HepG2 (cell line): ENCODE results near the gene CRY1. TPM values are rescaled to one million over a fixed set of nuclear protein-coding genes. Genes with fewer than 3 reads are reported as not detected.

Experiments used
- AKAP8 ChIP-seq: sonication (generic); formaldehyde crosslinking; IDR thresholded peaks from 2 replicates; pipeline ENCODE4 v1.5.1; 2020; ENCODE audit warnings: mild to moderate bottlenecking, missing genetic modification reagents
- ATF6 ChIP-seq: sonication (generic); formaldehyde crosslinking; conservative IDR thresholded peaks from 2 replicates; pipeline ENCODE4 v1.4.0; 2020; ENCODE audit warnings: missing genetic modification reagents
- CENPT ChIP-seq: sonication (generic); formaldehyde crosslinking; IDR thresholded peaks from 2 replicates; pipeline ENCODE4 v1.8.0; 2022; ENCODE audit warnings: low read depth, mild to moderate bottlenecking, moderate library complexity, missing genetic modification reagents
- CREM ChIP-seq, 2 experiments: sonication (generic) in 1 of 2; formaldehyde crosslinking in 1 of 2; IDR thresholded peaks; 2 replicates each; pipeline versions ENCODE4 v1.4.0 to v1.6.1; 2016 to 2020; ENCODE audit warnings: antibody characterized with exemption in 1 of 2, mild to moderate bottlenecking in 1 of 2, missing genetic modification reagents in 1 of 2
- FOXP1 ChIP-seq, 2 experiments: fragments of 450-650 bp in 1 of 2; IDR thresholded peaks; 2 replicates each; pipeline ENCODE4 v1.6.1; 2017 to 2018; ENCODE audit warnings: antibody characterized with exemption in 1 of 2
- HCFC1 ChIP-seq: fragments of 150-350 bp; IDR thresholded peaks from 2 replicates; pipeline ENCODE4 v1.6.1; 2014; ENCODE audit warnings: low read depth, low read length
- HDAC2 ChIP-seq: sonication (generic); formaldehyde crosslinking; IDR thresholded peaks from 2 replicates; pipeline ENCODE4 v1.4.0; 2020; ENCODE audit warnings: missing genetic modification reagents
- HMG20A ChIP-seq: IDR thresholded peaks from 2 replicates; pipeline ENCODE4 v1.6.1; 2016; ENCODE audit warnings: borderline replicate concordance
- HNRNPL ChIP-seq: fragments of 200-400 bp; formaldehyde crosslinking; IDR thresholded peaks from 2 replicates; pipeline ENCODE4 v1.6.1; 2017; ENCODE audit warnings: mild to moderate bottlenecking, low read depth, low read length
- NBN ChIP-seq: fragments of 450-650 bp; conservative IDR thresholded peaks from 2 replicates; pipeline ENCODE4 v1.6.1; 2017
- NCOA2 ChIP-seq: sonication (generic); formaldehyde crosslinking; IDR thresholded peaks from 2 replicates; pipeline ENCODE4 v1.8.0; 2022; ENCODE audit warnings: inconsistent platforms
- NCOA5 ChIP-seq: sonication (generic); formaldehyde crosslinking; IDR thresholded peaks from 2 replicates; pipeline ENCODE4 v1.4.0; 2020; ENCODE audit warnings: missing genetic modification reagents
- NCOR1 ChIP-seq: fragments of 200-600 bp; sonication (generic); IDR thresholded peaks from 2 replicates; pipeline ENCODE4 v1.7.0; 2017; ENCODE audit warnings: antibody characterized with exemption, low read length, borderline replicate concordance
- RBM22 ChIP-seq: fragments of 200-400 bp; formaldehyde crosslinking; optimal IDR thresholded peaks from 2 replicates; pipeline ENCODE3; 2017; ENCODE audit warnings: mild to moderate bottlenecking, low read length, moderate library complexity
- SAFB2 ChIP-seq: sonication (generic); formaldehyde crosslinking; IDR thresholded peaks from 2 replicates; pipeline ENCODE4 v1.5.1; 2020; ENCODE audit warnings: missing genetic modification reagents, low read depth, mild to moderate bottlenecking, borderline replicate concordance
- SMAD9 ChIP-seq: sonication (generic); formaldehyde crosslinking; IDR thresholded peaks from 2 replicates; pipeline ENCODE4 v1.5.1; 2020; ENCODE audit warnings: mild to moderate bottlenecking, missing genetic modification reagents
- SOX13 ChIP-seq, 3 experiments: fragments of 450-650 bp in 1 of 3; sonication (generic) in 1 of 3; formaldehyde crosslinking in 1 of 3; IDR thresholded peaks in 2 of 3; conservative IDR thresholded peaks in 1 of 3; 2 replicates each; pipeline versions ENCODE4 v1.5.0 to v1.6.1; 2016 to 2020; ENCODE audit warnings: antibody characterized with exemption in 1 of 3, mild to moderate bottlenecking in 1 of 3, missing compliant biosample characterization in 1 of 3, missing genetic modification reagents in 1 of 3, moderate library complexity in 1 of 3
- SOX5 ChIP-seq: IDR thresholded peaks from 2 replicates; pipeline ENCODE4 v1.6.1; 2016; ENCODE audit warnings: borderline replicate concordance
- TCF7L2 ChIP-seq: IDR thresholded peaks from 2 replicates; pipeline ENCODE4 v1.6.1; 2011; ENCODE audit warnings: mild to moderate bottlenecking, low read depth, low read length, moderate library complexity
- THAP8 ChIP-seq: sonication (generic); formaldehyde crosslinking; IDR thresholded peaks from 2 replicates; pipeline ENCODE4 v1.5.1; 2020; ENCODE audit warnings: missing genetic modification reagents, mild to moderate bottlenecking, borderline replicate concordance
- UBTF ChIP-seq: sonication (generic); formaldehyde crosslinking; IDR thresholded peaks from 2 replicates; pipeline ENCODE4 v1.4.0; 2020; ENCODE audit warnings: mild to moderate bottlenecking, missing genetic modification reagents
- WIZ ChIP-seq: sonication (generic); formaldehyde crosslinking; IDR thresholded peaks from 2 replicates; pipeline ENCODE4 v1.5.1; 2020; ENCODE audit warnings: mild to moderate bottlenecking, missing genetic modification reagents
- ZBTB7B ChIP-seq: sonication (generic); formaldehyde crosslinking; IDR thresholded peaks from 2 replicates; pipeline ENCODE4 v1.4.0; 2020; ENCODE audit warnings: missing genetic modification reagents
- ZFP36L1 ChIP-seq: sonication (generic); formaldehyde crosslinking; IDR thresholded peaks from 2 replicates; pipeline ENCODE4 v1.8.0; 2022; ENCODE audit warnings: mild to moderate bottlenecking, missing genetic modification reagents, moderate library complexity
- ZNF24 ChIP-seq: fragments of 450-650 bp; IDR thresholded peaks from 2 replicates; pipeline ENCODE4 v1.6.1; 2017; ENCODE audit warnings: antibody characterized with exemption, mild to moderate bottlenecking
- ZNF414 ChIP-seq: sonication (generic); formaldehyde crosslinking; IDR thresholded peaks from 2 replicates; pipeline ENCODE4 v1.5.0; 2020; ENCODE audit warnings: missing genetic modification reagents
- ZNF557 ChIP-seq: sonication (generic); formaldehyde crosslinking; IDR thresholded peaks from 2 replicates; pipeline ENCODE4 v1.4.0; 2020; ENCODE audit warnings: missing genetic modification reagents
- polyA plus RNA-seq, 8 experiments: library from polyadenylated mRNA; depleted of rRNA in 3 of 8; stranded (reverse) in 7 of 8; unstranded in 1 of 8; fragments of >200 nt; fragmentation: Illumina TruSeq in 4 of 8; extraction: Trizol in 4 of 8; gene quantifications; 2 replicates each; pipeline versions ENCODE4 v1.2.1 to v1.2.3, GENCODE V29; 2011 to 2016; ENCODE audit warnings: low read depth in 4 of 8, missing spikeins in 1 of 8, mixed read lengths in 1 of 8; ENCODE audit not compliant: insufficient read depth in 1 of 8
- total RNA-seq, 5 experiments: library from RNA; depleted of rRNA; stranded (reverse); fragments of >200 nt; fragmentation: Illumina TruSeq; extraction: Trizol; gene quantifications; 2 replicates each; pipeline ENCODE4 v1.2.3, GENCODE V29; 2016; ENCODE audit warnings: low read depth in 1 of 5

Gene CRY1
- total and polyA plus RNA-seq, 2 of the 13 experiments (the other 11 are each of a cell fraction or from before 2014, with no cell fraction given) = 11.4 to 13.9 TPM

GRCh38 chr12:106974511-106974910, 118.8 kb downstream of the CRY1 start (continued):
- TF ChIP-seq ATF6 (CRISPR knock-in tag) (no peak), NBN (no peak), CREM (IDR thresholded peaks at IDR 0.05) (peak; percentile 35; the same call in 1 of the 2 replicates), CREM (CRISPR knock-in tag; IDR thresholded peaks at IDR 0.05) (no peak), SAFB2 (CRISPR knock-in tag) (no peak), ZBTB7B (CRISPR knock-in tag) (no peak), NCOR1 (0 out of 2 replicates have a peak, but pooled peaks have one; percentile 30), UBTF (no peak), ZNF24 (no peak), THAP8 (no peak), NCOA2 (CRISPR knock-in tag) (peak; percentile 50; the same call in 1 of the 2 replicates), HNRNPL (no peak), HMG20A (CRISPR knock-in tag) (peak; percentile 66; the same call in 1 of the 2 replicates), SOX5 (CRISPR knock-in tag) (peak; percentile 68; the same call in 1 of the 2 replicates), RBM22 (peak; percentile 42), ZFP36L1 (CRISPR knock-in tag) (no peak), HDAC2 (CRISPR knock-in tag) (peak; percentile 32; the same call in 1 of the 2 replicates), CENPT (no peak), SMAD9 (no peak), NCOA5 (CRISPR knock-in tag) (no peak), AKAP8 (CRISPR knock-in tag) (no peak), SOX13 (IDR thresholded peaks at IDR 0.05) (no peak), SOX13 (CRISPR knock-in tag; conservative IDR thresholded peaks at IDR 0.05 in 1 of 2, IDR thresholded peaks at IDR 0.05 in 1 of 2) (peak in 1 of 2 experiments; percentile 78; a peak in 2 of 4 replicates), TCF7L2 (no peak), FOXP1 (IDR thresholded peaks at IDR 0.05) (no peak), FOXP1 (CRISPR knock-in tag; IDR thresholded peaks at IDR 0.05) (peak; percentile 42; the same call in 1 of the 2 replicates), ZNF557 (no peak), ZNF414 (no peak), HCFC1 (no peak), WIZ (CRISPR knock-in tag) (no peak)
